GM18951 (cell line): ENCODE measurements around the gene SMIM11.

ENCODE experiments used
- POLR2A ChIP-seq: IDR thresholded peaks from 4 replicates; pipeline ENCODE4 v1.6.1; 2011; ENCODE audit warnings: mild to moderate bottlenecking; ENCODE audit not compliant: insufficient read length, insufficient read depth; ENCODE audit errors: extremely low read depth
- in situ Hi-C: fragments of 300-500 bp; cut with MboI; formaldehyde crosslinking; loops from one replicate; pipeline ENCODE4 v1.12.0; 2022; ENCODE audit warnings: low sequenced_read_pairs, mixed read lengths, inconsistent platforms; ENCODE audit not compliant: unreplicated experiment

The SMIM11 gene

DNA sequence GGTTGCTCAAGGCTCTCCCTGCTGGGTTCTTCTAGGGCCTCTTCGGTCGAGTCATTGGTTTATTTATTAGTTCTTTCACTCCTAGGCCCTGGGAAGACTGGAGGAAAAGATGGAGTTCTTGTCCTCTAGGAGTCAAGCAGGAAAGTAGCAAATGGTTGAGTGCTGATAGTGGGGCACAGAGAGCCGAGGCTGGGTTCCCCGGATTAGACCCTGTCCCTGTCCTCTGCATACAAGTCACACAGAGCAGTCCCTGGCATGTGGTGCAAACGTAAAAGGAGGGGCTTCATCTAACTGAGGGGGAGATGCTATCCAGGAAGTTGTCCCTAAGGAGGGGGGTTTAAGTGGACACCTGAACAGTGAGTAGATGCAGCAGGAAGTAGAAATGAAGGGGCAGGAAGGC lies 30.7 kb upstream of the SMIM11 start:
- no peak for TF ChIP-seq POLR2A
- in situ Hi-C loops, result no loop called here

DNA sequence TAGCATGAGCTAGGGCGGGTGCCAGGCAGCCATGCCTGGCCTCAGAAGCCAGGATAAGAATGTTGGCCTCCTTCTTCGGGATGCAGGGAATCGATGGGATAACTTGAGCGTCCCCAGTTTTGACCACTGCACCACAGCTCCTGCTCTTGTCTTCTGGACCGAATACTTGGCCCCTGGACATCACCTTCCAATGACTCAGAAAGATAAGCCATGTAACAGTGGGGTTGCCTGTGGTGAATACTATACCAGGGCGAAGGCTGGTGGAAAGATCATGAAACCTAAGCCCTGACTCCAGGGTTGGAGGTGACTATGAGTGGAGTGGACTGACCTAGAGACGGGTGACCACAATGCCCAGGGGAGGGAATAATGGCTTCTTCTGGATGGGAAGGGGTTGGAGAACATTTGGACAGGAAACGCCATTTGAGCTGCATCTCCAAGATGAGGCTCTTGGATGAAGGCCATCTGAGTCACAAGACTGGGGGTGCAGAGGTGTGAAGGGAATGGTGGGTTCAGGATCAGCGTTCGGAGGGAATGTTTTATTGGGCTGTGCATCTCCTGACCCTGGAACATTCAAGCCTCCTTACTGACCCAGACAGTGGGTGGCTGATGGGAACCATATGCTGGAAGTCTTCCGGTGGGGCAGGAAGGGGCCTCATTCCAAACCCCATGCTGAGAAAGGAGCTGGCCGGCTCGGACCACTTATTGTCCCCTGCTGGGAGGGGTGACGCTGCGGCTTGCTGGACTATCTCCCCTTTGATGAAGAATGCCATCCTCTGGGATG lies 30.0 kb upstream of the SMIM11 start:
- TF ChIP-seq POLR2A, result no peak
- in situ Hi-C loops, result no loop called here

DNA sequence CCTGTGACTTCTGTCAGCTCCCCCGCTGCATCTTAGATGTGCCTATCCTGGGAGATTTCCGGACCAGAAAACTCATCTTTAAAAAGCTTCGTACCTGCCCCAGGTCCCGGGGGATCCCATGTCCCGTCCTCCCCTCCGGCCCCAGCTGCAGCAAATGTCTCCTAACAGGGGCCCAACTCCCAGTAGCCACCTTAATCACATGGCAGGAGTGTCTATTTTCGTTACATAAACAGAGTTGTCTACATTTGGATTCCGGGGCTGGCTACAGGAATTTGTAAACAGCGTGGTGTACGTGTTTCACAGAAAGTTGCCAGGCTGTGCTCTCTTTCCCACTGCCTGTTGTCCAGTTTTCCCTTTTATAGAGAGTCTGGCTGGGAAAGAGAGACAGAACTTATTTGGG lies 29.4 kb upstream of the SMIM11 start:
- in situ Hi-C loops, result no loop called here
- TF ChIP-seq POLR2A, result no peak

DNA sequence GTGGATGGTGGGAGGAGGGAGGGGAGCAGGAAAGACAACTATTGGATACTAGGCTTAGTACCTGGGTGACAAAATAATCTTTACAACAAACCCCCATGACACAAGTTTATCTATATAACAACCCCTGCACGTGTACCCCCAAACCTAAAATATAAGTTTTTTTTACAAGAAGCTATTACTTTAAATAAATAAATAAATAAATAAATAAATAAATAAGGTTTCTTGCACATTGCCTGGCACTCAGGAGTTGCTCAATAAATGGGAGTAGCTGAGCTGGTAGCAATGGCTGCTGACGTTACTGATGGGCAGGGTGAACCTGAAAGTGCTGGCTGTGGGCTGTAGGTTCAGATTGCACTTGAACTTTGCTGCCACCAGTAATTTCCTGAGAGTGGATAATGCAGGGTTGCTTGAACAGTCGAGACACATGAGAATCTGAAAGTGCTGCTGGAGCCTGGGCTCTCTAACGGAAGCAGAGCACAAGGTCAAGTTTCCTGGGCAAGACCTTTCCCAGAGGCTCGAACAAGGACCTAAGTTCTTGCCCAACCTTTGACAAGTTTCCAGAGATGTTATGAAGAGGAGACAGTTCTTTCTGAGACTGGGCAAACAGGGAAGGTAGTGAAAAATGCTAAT lies 26.3 kb upstream of the SMIM11 start:
- TF ChIP-seq POLR2A, result no peak
- in situ Hi-C loops, result no loop called here

DNA sequence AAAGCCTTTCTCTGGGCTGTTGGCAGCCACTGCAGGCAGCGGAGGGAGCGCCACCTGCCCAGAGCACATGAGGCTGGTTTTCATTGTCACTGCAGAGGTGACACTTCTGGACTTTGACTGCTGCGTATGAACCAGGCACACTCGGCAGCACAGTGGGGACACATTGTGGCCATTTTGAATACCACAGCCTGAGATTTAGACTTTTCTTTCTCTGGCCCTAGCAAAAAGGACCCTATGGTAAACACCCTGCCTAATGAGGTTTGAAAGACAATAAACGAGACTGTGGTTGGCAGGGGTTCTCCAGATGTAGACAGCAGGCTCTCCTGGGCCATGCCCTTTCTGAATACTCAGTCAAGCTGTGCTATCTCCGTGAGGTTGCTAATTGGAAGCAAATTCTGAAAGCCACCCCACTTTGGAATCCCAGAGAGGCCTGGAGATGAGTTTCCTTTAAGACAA lies 23.5 kb upstream of the SMIM11 start:
- in situ Hi-C loops, result no loop called here
- TF ChIP-seq POLR2A, result no peak

DNA sequence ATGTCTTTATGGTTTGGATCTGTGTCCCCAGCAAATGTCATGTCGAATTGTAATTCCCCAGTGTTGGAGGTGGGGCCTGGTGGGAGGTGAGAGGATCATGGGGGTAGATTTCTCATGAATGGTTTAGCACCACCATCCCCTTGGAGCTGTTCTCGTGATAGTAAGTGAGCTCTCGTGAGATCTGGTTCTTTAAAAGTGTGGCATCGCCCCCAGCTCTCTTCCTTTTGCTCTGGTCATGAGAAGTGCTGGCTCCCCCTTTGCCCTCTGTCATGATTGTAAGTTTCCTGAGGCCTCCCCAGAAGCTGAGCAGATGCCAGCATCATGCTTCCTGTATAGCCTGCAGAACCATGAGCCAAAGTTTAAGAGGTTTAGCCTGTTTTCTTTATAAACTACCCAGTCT lies 22.8 kb upstream of the SMIM11 start:
- TF ChIP-seq POLR2A, result no peak
- in situ Hi-C loops, result no loop called here

DNA sequence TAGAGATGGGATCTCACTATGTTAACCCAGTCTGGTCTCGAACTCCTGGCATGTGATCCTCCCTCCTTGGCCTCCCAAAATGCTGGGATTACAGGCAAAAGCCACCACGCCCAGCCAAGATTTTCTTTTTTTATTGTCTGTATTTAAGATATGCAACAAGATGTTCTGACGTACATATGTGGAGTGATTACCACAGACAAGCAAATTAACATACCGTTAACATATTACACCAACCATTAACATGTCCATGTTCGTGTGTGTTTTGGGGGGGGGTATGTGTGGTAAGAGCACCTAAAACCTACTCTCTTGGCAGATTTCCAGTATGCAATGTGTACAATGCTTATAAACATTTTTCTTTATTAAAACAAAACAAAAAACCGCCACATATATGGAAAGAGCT lies 22.1 kb upstream of the SMIM11 start:
- in situ Hi-C loops, result no loop called here
- no peak for TF ChIP-seq POLR2A

DNA sequence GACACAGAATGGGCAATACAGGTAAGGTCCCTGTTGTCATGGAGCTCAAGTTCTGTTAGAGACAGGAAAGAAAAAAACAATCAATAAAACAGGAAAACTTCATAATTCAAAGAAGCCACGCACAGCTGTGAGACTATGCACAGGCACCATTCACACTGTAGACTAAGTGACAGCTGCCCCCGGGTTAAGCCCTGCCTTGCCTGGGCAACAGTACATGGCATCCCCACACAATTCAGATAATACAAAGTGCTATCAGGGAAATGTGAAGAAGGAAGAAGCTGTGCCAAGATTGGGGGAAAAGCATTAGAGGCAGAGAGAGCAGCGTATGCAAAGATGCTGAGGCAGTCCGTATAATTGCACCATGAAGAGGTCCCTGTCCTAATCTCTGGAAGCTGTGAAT lies 20.5 kb upstream of the SMIM11 start:
- in situ Hi-C loops, result loop anchor here (5.0 kb wide), 1 partner anchor 433 kb away; no protein-coding TSS in a partner anchor
- no peak for TF ChIP-seq POLR2A

DNA sequence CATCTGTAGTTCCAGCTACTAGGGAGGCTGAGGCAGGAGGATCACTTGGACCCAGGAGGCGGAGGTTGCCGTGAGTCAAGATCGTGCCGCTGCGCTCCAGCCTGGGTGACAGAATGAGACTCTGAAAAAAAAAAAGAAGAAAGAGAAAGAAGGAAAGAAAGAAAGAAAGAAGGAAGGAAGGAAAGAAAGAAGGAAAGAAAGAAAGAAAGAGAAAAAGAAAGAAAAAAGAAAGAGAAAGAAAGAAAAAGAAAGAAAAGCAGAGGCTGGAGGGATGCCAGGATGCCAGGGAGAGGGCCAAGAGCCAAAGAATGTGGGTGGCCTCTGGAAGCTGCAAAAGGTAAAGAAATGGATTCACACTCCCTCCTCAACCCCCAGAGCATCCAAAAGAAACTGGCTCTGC lies 19.7 kb upstream of the SMIM11 start:
- no peak for TF ChIP-seq POLR2A
- in situ Hi-C loops, result loop anchor here (5.0 kb wide), 1 partner anchor 433 kb away; no protein-coding TSS in a partner anchor

DNA sequence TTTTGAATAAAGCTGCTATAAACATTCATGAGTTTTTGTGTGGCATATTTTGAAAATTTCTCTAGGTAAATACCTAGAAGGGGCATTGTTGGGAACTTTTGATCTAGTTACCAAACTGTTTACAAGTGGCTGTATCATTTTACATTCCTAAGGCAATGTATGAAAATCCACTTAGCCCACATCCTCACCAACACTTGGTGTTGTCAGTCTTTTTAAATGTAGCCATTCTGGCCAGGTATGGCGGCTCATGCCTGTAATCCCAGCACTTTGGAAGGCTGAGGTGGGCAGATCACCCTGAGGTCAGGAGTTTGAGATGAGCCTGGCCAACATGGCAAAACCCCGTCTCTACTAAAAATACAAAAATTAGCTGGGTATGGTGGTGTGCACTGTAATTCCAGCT lies 17.4 kb upstream of the SMIM11 start:
- in situ Hi-C loops, result loop anchor here (5.0 kb wide), 1 partner anchor 436 kb away; no protein-coding TSS in a partner anchor
- TF ChIP-seq POLR2A, result no peak

DNA sequence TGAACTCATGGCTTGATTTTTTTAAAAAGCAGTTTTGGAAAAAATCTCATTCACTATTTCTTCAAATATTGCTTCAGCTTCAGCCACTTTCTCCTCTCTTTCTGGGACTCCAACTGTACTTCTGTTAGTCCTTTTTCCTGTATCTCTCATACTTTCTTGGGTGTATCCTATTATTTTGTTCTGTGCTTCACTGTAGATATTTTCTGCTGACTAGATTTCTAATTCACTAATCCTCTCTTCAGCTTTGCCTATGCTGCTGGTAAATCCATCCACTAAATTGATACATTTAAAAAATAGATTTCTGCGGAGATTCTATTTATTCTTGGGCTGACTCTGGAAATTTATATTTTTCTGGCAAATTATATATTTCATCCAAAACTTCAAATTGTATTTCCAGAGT lies 16.4 kb upstream of the SMIM11 start:
- in situ Hi-C loops, result loop anchor here (5.0 kb wide), 1 partner anchor 437 kb away; no protein-coding TSS in a partner anchor
- no peak for TF ChIP-seq POLR2A

DNA sequence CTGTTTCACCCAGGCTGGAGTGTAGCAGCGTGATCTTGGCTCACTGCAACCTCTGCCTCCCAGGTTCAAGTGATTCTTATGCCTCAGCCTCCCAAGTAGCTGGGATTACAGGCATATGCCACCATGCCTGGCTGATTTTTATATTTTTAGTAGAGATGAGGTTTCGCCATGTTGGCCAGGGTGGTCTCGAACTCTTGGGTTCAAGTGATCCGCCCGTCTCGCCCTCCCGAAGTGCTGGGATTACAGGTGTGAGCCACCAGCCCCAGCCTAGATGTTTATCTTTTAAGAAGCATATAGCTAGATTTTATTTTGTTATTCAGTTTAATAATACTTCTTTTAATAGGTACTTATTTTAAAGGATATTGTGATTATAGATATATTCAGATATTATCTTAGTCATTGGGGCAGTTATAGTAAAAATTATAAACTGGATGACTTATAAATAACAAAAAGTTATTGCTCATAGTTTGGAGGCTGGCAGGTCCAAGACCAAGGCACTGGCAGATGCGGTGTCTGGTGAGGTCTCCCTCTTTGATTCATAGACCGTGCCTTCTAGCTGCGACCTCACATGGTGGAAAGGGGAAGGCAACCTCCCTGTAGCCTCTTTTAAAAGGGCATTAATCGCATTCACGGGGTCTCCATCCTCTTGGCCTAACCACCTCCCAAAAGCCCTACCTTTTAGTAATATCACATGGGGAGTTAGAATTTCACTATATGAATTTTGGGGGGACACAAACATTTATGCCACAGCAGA lies 14.6 kb upstream of the SMIM11 start:
- no peak for TF ChIP-seq POLR2A
- in situ Hi-C loops, result no loop called here

DNA sequence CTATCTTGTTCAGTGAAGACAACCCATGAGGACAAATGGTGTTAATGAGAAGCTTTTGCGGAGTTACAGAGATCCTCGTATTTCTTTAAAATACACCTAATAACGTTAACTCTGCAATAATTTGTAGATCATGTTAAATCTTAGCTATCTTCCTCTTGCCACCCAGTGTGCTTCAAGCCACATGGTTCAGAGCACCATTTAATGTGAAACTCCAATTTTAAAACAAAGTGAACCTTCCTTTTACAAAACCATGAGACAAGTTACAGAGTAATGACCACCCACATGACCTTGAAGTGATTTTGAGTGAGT lies 13.2 kb upstream of the SMIM11 start:
- in situ Hi-C loops, result no loop called here
- no peak for TF ChIP-seq POLR2A
